Measurements from ENCODE around the gene NDUFS1.

- TF ChIP-seq CSRNP3 (CRISPR knock-in tag; IDR thresholded peaks at IDR 0.05) (no peak), RARB (CRISPR knock-in tag; IDR thresholded peaks at IDR 0.05) (no peak), OSR1 (CRISPR knock-in tag; IDR thresholded peaks at IDR 0.05) (no peak), BACH2 (CRISPR knock-in tag; IDR thresholded peaks at IDR 0.05; ENCODE audit: borderline replicate concordance) (no peak), PATZ1 (CRISPR knock-in tag; IDR thresholded peaks at IDR 0.05; ENCODE audit: borderline replicate concordance) (no peak), ZNF565 (CRISPR knock-in tag; conservative IDR thresholded peaks at IDR 0.05; ENCODE audit: low read depth) (no peak)
These were observed 53.7 kb downstream of the NDUFS1 start for GRCh38 chr2:206105541-206105940.
